HG03575 (cell line): ENCODE measurements around the gene ZNF766.
"Not testable (repeated sequence)": the region's sequence is repeated elsewhere in the genome, so short reads cannot be mapped to it uniquely, and the experiment has no call there.

ENCODE experiments used
- ATAC-seq: cut with Tn5 transposase; IDR thresholded peaks from one replicate; pipeline ENCODE4 v1.9.1; 2021; ENCODE audit not compliant: unreplicated experiment, insufficient number of reproducible peaks, low FRiP score; ENCODE audit errors: extremely low read depth

The ZNF766 gene

DNA sequence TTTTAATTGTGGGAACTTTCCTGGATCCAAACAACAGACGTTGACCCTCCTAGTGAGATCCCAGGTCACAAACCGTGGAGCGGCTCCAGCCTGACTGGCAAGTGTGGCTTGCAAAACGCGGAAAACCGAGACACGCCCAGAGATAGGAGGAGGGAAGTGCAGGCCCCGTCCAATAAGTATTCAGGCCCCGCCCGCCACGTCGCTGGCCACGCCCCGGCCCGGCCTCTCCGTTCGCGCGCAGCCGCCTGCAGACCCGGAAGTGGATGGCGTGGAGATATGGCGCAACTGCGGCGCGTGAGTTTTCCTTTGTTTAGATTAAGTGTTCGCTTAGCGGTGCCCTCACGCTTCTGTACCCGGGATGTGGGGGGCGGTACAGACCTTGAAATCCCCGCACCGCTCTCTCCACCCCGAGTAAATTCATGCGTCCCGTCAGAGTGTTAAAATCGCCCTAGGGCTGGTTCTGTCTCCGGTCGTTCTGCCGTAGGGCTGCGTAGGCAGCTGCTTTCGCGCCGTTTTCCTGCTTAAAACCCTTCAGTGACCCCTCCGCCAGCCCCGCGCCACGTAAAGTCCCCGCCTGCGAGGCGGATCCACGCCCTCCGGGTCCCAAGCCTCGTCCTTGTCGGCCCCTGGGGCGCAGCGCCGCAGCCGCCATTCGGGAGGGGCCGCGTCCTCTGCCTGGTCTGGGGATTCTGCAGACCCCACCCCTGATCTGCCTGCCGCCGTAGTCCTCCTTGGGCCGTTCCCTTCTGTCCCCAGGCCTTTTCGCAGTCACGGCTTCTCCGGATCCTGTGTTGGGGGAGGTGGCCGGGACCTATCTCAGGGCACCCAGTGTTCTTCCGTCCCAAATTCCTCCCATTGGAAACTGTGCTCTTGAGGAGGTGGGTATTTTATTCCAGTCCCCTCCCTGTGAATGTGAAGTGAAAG, at the start of gene ZNF766:
Gene ZNF766 (plus strand): TSS at position 250 of the 924 bp plus-strand sequence. CDS start 27 bp downstream, at position 277.
- ATAC-seq = peak; percentile 79

DNA sequence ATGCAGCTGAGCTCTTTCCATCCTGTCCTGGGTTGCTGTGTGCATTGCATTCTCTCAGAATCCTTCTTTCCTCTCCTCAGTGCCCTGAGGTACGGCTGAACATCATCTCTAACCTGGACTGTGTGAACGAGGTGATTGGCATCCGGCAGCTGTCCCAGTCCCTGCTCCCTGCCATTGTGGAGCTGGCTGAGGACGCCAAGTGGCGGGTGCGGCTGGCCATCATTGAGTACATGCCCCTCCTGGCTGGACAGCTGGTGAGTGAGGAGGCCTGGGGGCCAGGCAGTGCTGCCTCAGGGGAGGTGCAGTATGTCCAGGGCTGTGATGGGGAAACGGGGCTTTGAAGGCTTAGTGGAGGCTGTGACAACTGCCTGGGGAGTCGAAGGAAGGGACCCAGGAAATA, 49.8 kb upstream of the ZNF766 start:
- no peak for ATAC-seq

DNA sequence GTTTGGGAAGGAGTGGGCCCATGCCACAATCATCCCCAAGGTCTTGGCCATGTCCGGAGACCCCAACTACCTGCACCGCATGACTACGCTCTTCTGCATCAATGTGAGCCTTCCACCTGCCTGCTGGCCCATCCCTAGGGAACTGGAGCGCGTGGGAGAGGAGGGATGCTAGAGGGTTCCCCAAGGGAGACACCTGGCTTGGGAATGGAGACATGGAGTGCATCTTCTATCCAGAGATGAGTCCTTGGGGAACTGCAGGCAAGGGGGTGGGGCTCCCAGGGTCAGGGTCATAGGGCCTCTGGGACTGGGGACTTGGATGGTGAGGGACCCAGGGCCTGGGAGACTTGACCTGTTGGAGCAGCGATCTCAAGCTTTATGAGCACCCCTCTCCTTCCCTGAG, 48.4 kb upstream of the ZNF766 start:
- no peak for ATAC-seq

DNA sequence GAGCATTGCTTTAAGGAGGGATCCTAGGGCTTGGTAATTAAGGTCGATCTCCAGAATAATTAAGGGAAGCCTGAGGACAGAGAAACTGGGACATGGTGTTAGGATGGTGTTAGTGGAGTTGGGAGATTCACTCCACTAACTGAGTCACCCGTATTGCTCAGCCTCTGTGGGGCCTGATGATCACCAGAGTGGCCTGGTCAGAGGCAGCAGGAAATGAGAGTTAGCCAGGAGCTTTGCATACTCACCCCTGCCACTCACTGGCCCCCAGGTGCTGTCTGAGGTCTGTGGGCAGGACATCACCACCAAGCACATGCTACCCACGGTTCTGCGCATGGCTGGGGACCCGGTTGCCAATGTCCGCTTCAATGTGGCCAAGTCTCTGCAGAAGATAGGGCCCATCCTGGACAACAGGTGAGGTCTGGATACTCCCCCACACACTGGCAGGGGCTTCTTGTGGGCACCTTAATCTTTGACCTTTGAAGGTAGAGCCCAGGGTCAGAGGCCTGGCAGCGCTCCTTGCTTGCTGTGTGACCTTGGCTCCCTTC, 47.5 kb upstream of the ZNF766 start:
- ATAC-seq = no peak

DNA sequence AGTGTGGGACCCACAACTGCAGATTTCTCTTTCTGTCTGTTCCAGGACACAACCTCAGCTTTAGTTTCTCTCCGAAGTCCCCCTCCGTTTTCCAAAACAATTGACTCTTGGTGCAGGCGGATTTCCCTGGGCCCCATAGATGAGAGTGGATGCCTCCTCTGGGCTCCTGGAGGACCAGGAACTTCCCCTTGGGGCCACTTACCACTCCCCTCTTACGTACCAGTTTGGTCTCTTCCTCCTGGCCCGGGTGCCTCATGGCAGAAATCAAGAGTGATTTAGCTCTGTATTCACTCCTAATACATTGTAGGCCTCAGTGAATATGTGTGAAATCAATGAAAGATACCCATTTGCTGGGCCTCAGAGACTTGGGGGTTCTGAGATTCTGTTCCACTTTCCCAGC, 45.2 kb upstream of the ZNF766 start:
- no peak for ATAC-seq

DNA sequence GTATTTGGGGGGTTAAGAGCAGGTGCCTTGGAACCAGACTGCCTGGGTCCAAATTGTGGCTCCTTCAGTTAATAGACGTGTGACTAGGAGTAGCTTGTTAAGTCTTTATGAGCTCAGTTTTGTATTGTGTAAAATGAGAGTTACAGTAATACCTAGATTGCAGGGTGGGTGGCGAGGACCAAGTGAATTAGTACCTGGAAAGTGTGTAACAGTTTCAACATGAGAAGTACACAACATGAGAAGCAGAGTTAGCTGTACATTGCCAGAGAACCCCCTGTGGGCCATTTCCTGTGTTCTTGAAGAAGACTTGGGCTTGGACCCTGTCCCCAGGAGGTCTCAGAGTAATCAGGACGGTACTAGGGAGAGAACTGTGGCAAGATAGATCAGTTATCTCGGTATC, 42.7 kb upstream of the ZNF766 start:
- no peak for ATAC-seq

DNA sequence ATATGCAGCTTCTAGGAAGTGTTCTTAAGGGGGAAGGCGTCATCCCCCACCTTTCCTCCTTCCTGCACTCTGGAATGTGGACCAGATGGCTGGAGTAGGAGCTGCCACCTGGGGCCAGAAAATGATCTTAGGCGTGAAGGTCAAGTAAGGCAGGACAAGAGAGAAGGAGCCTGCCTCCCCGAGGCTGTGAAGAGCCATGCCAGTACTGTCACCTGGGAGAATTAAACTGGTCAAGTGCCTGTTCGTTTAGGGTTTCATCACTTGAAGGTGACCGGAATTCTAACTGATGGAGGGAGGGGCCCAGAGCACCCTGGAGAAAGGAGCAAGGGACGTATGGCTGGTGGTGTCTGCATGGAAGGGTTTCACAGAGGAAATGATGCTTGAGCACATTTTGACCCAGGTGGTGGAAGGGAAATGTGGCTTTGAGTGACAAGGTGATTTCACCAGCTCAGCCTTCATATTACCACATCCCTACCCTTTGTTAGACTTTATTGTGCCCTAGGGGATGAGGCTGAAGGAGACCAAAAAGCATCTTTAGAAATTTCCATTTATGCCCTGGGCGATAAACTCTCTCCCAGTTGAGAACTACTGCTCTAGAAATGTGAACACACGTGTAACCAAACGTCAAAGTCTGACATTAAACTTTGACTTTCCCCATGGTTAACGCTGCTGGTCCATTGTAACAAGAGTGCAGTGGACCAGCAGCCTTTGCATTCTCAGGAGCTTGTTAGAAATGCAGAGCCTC, 42.0 kb upstream of the ZNF766 start:
- ATAC-seq = no peak

DNA sequence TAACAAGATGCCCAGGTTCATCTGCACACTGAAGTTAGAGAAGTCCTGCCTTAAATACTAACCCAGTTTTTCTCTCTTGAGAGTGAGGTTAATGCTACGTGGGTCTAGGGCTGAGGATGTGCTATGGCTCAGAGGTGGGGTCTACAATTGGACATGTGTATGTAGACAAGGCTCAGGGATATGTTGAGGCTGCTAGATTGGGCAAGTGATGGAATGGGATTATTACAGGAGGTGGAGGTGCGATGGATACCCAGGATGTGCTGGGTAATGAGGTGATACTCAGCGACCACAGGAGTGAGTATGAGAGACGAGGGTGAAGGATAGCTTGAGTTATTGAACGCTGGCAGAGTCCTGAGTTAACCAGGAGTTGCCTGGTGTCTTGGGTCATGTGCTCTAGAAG, 41.4 kb upstream of the ZNF766 start:
- no peak for ATAC-seq

DNA sequence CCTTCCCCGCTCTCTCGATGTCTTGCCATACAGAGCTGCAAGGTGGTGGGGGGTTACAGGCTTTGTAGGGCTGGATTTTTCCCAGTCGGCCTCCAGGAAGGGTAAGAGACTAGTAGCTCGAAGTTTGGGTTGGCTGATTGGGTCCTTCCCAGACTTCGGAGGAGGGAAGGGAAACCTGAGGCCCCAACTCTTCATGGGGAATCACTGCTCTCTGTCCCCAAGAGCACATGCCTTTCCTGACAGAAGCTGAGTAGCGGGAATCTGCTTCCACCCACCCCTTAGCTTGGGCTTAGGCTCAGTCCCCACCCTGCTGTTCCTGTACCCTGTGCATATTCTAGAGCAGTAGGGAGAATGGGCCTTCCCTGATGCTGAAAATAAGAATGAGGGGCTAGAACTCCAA, 39.9 kb upstream of the ZNF766 start:
- no peak for ATAC-seq

DNA sequence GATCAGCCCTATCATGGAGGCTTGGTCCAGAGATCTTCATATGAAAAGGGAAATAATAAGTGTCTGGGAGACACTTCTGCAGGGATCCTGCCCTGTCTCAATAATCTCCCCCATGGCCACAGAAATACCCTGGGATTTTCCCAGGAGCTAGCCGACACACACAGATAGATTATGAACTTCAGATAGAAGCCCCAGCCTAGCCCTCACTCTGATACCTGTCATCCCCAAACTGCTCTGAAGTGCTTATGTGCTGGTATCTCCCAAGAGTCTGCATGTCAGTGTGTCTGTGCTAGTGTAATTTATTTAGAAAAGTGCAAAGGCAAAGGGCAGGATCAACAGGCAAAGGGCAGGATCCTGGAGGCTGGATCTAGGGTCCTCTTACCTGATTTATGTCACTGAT, 38.7 kb upstream of the ZNF766 start:
- ATAC-seq = no peak

DNA sequence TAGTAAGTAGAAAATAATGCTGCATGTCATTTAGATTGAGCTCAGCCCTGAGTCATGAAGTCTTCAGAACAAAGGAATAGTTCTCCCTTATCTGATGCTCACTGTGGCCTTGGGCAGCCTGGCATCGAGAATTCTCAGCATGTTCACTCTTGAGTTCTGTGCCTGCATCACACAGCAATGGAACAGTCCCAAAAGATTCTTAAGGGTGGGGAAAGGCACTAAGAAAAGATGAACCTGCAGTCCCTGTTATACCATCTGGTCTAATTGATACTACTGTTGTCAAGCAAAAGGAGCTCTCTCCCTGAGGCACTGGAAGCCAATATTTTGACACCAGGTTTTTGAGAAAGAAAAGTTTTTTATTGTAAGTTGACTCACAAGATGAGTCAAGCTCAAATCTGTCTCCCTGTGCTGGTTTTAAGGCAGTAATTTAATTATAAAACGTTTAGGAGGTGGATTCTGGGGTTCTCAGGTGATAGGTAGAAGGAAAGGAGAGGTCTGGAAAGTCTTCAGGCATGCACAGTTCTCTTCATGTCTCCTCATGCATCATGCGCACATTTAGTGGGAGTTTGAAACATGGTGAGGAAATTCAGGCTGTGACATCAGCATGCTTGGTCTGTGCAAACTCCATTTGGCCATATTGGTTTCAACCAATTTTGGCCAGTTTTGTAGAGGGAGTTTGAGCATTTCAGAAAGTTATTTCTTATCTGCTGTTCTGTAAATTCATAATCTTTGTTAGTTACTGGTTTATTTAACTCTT, 38.1 kb upstream of the ZNF766 start:
- no peak for ATAC-seq

DNA sequence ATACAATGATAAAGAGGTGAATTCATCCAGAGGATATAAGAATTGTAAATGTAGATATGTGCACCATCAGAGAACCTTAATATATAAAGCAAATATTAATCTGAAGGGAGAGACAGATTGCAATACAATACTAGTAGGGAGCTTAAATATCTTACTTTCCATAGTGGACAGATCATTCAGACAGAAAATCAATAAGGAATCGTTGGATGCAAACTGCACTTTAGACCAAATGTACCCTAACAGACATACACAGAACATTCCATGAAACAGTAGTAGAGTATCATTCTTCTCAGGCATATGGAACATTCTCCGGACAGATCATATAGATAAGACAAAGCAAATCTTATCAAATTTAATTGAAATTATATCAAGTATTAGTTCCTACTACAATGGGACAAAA, 35.0 kb upstream of the ZNF766 start:
- no peak for ATAC-seq

DNA sequence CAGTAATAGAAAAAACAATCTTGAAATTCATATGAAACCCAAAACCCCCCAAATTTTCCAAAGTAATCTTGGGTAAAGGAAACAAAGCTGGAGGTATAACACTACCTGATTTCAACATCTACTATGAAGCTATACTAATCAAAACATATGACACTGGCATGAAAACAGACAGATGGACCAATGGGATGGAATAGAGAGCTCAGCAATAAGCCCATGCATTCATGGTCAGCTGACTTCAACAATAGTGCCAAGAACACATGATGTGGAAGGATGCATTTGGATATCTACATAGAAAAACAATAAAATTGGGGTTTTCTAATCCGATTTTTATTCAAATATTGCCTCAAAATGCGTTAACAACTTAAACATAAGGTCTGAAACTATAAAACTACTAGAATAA, 32.2 kb upstream of the ZNF766 start:
- no peak for ATAC-seq

DNA sequence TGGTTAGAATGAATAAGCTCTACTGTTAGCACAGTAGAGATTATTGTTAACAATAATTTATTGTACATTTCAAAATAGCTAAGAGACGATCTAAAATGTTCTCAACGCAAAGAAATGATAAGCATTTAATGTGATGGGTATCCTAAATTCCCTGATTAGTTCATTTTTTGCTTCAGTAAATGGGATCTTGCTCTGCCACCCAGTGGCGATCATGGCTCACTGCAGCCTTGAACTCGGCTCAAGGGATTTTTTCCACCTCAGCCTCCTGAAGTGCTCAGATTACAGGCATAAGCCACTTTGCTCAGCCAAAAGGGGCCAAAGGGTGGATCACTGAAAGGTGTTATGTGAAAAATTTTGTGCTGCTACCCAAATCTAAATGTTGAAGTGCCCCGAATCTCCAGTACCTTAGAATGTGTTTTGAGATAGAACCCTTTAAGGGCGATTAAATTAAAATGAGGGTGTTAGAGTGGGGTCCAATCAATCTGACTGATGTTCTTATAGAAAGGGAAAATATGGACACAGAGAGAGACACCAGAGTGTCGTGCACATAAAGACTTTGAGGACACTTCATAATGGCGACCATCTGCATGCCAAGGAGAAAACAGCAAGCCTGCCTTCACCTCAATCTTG, 31.5 kb upstream of the ZNF766 start:
- ATAC-seq = no peak

DNA sequence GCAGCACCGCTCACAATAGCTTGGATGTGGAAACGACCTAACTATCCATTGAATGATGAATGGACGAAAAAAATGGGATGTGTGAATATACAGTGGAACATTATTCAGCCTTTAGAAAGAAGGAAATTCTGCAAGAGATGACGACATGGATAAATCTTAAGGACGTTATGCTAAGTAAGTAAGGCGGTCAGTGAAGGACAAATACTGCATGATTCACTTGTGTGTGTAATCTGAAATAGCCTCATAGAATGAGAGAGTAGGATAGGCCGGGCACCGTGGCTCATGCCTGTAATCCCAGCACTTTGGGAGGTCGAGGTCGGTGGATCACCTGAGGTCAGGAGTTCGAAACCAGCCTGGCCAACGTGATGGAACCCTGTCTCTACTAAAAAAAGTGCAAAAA, 25.4 kb upstream of the ZNF766 start:
- no peak for ATAC-seq

DNA sequence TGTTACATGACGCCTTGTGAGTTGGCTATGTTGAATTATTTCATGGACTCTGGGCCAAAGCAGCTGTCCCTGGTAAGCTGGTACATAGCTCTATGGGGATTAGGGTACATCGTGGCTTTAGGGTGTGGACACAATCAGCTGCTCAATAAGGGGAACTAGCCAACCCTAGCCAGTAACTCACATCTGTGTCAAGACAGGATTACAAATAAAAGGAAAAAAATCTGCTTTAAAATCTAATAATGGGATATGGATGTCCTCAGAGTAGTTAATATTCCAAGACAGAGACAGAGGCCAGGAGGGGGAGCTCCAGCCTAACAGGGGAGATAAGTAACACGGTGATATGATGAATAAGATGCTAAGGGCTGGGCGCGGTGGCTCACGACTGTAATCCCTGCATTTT, 21.1 kb upstream of the ZNF766 start:
- no peak for ATAC-seq

DNA sequence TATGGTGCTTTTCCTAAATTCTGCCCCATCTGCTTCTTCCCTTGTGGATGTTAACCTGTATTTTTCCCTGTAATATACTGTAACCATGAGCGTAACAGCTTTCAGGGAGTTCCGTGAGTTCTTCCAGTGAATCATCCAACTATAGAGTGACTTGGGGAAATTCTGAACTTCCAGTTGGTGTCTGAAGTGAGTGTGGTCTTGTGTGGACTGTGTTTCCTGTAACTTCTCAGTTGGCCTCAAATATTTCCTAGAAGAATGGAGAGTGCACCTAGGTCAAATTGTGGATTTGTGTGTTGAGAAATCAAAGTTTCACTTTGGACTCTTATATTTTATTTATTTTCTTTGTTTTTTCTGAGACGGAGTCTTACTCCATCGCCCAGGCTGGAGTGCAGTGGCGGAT, 11.0 kb upstream of the ZNF766 start:
- ATAC-seq = no peak

DNA sequence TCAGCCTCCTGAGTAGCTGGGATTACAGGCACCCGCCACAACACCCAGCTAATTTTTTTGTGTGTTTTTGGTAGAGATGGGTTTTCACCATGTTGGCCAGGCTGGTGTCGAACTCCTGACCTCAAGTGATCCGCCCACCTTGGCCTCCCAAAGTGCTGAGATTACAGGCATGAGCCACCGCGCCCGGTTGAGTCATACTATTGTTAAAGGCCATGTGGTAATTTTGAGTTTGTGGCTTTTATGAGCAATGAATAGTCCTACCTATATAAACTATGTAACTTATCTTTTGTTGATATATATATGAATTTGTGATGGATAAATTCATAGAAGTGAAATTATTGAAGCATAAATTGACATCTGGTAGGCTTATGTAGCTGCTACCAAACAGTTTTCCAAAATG, 3.8 kb upstream of the ZNF766 start:
- not testable (repeated sequence) for ATAC-seq
